Activated T-cell treated with anti-CD3 and anti-CD28 coated beads for 48 hours (primary cell): ENCODE results near the gene HEYL.
A peak's percentile ranks its signal among the peaks of the same experiment; 100 is the strongest.

Source experiments
- DNase-seq: peaks from one replicate; pipeline ENCODE4 v3.0.0-alpha.2; 2020; ENCODE audit warnings: low read depth

The HEYL gene

GRCh38 chr1:39639305-39640130 lies at the start of gene HEYL:
TSS of gene HEYL (minus strand) at chr1:39639643. CDS start at chr1:39639625, 18 bp downstream.
- DNase-seq, result peak; percentile 77

- no peak for DNase-seq
These were observed 49.8 kb upstream of the HEYL start for GRCh38 chr1:39689214-39689613.

GRCh38 chr1:39688706-39689105 lies 49.3 kb upstream of the HEYL start:
- no peak for DNase-seq

GRCh38 chr1:39687243-39687642 lies 47.8 kb upstream of the HEYL start:
- no peak for DNase-seq

- DNase-seq, result no peak
These were observed 45.6 kb upstream of the HEYL start for GRCh38 chr1:39685071-39685470.

GRCh38 chr1:39684313-39684664 lies 44.8 kb upstream of the HEYL start:
- no peak for DNase-seq

- DNase-seq, result no peak
These were observed 44.3 kb upstream of the HEYL start for GRCh38 chr1:39683591-39684312.

- DNase-seq, result no peak
These were observed 42.6 kb upstream of the HEYL start for GRCh38 chr1:39681999-39682398.

GRCh38 chr1:39681294-39681693 lies 41.9 kb upstream of the HEYL start:
- DNase-seq, result no peak

GRCh38 chr1:39680751-39681150 lies 41.3 kb upstream of the HEYL start:
- DNase-seq, result no peak

GRCh38 chr1:39679821-39680220 lies 40.4 kb upstream of the HEYL start:
- no peak for DNase-seq

GRCh38 chr1:39678889-39679288 lies 39.4 kb upstream of the HEYL start:
- no peak for DNase-seq

GRCh38 chr1:39677645-39678044 lies 38.2 kb upstream of the HEYL start:
- no peak for DNase-seq

GRCh38 chr1:39676948-39677548 lies 37.6 kb upstream of the HEYL start:
- no peak for DNase-seq

- DNase-seq, result no peak
These were observed 35.8 kb upstream of the HEYL start for GRCh38 chr1:39675220-39675619.

GRCh38 chr1:39673215-39673614 lies 33.8 kb upstream of the HEYL start:
- DNase-seq, result no peak

- DNase-seq, result no peak
These were observed 33.1 kb upstream of the HEYL start for GRCh38 chr1:39672551-39672947.

GRCh38 chr1:39671793-39672550 lies 32.5 kb upstream of the HEYL start, which contains the start of gene NT5C1A:
TSS of gene NT5C1A (minus strand) at chr1:39672107. CDS start at chr1:39672038, 69 bp downstream.
- no peak for DNase-seq

GRCh38 chr1:39671433-39671792 lies 32.0 kb upstream of the HEYL start:
- DNase-seq, result no peak

- DNase-seq, result no peak
These were observed 31.2 kb upstream of the HEYL start for GRCh38 chr1:39670689-39671088.

GRCh38 chr1:39668894-39669293 lies 29.5 kb upstream of the HEYL start:
- no peak for DNase-seq

GRCh38 chr1:39668111-39668510 lies 28.7 kb upstream of the HEYL start:
- DNase-seq, result no peak
